NCI-H146 treated with DMSO at 0.1 percent for 48 hours (cell line): ENCODE measurements around the gene EPHA8.

ENCODE experiments used
- DNase-seq: peaks from one replicate; lab custom pipeline; 2025; ENCODE audit not compliant: unreplicated experiment; lab: John Stamatoyannopoulos, UW

EPHA8 gene

DNA sequence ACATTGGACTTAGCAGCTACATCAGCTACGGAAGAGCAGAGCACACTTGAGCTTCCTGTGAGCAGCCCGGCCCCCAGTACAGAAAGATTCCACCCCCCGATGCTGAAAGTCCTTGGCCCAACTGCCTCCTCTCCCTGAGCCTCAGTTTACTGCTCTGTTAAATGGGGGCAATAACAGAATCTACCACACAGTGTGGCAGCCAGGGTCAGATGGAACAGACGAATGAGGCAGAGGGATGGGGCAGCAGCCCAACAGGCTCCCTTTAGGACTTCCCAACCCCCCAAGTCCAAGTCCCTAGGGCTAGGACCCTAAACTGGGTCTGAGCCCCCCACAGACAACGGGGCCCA, 50.3 kb downstream of the EPHA8 start:
- no peak for DNase-seq

GRCh38 chr1:22613951-22614350, 50.7 kb downstream of the EPHA8 start:
- DNase-seq, result no peak

GRCh38 chr1:22615886-22616285, 52.6 kb downstream of the EPHA8 start:
- DNase-seq, result no peak

- DNase-seq, result no peak
These were observed 53.3 kb downstream of the EPHA8 start for GRCh38 chr1:22616571-22616970.

GRCh38 chr1:22618056-22618455, 54.8 kb downstream of the EPHA8 start:
- DNase-seq, result no peak

- no peak for DNase-seq
These were observed 56.0 kb downstream of the EPHA8 start for GRCh38 chr1:22619252-22619651.

DNA sequence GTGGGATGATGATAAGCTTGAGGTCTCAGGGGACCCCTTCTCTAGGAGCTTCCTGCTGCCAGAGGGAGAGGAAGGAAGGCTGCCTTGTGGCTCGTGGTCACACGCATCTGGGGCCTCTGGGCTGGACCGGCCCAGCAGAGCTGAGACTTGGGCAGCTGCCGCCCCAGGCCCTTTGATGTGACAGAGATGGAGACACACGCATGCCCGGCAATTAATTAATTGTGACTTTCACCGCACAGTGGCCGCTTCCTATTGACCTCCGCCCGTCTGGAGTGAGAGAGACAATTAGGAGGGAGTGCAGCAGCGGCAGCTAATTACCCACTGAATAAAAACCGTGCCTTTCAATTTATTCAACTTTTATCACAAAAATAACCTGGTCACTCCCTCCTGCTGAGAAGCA, 56.5 kb downstream of the EPHA8 start:
- DNase-seq, result peak; percentile 43

DNA sequence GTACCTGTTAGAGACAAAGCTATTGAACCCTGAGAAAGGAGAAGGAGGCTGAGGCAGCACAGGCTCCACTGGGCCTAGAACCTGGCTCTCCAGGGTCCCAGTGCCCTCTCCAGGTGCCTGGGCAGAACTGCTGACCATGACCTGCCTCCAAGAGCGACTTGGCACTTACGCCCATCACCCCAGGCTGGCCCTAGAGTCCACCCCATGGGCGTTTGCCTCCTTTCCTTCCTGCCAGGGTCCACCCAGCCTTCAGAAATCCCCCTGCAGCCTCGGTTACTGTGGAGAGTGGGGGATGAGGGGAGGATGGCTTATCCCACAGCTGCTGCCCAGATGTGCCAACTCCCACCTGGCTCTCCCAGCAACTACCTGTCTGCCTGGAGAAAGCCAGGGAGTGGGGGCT, 58.5 kb downstream of the EPHA8 start:
- DNase-seq, result no peak

GRCh38 chr1:22625262-22625925, 62.1 kb downstream of the EPHA8 start:
- DNase-seq, result no peak

DNA sequence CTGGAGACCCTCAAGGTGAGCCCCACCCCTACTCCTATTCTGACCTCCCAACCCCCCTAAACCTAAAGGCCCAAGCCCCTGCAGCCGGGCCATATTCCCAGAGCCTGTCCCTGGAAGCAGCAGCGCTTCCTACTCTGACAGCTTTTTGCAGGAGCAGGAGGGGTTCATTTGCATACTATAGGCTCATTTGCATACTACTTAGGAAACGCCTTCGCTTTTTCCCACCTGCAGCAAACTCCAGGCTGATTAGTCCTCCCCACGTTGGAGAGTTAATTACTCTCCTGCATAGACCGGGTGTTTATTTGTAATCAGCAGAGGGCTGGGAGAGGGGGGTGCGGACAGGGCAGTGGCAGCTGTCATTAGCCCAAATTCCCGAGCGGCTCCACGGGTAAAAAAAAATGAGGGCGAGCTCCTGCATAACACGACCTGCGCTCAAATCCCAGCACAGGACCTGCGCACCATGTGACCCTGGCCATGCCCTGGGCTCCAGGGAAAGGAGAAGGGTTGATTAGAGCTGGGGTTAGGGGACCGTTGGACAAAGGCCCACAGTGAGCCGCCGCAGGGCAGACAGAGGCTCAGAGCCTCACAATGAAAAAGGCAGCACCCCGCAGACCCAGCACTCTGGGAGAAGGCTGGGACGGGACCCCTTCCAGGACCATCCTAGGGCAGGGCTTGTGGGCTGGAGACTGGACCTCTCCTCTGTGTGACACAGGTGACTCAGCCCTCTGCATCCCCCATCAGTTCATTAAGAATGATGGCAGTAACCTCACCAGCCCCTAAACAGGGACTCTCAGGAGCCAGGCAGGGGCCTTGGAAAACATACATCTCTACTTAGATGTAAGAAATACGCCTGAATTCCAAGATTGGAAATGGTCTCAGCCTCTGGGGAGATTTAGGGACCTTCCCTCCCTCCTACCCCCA, 63.2 kb downstream of the EPHA8 start:
- DNase-seq, result no peak

- DNase-seq, result no peak
These were observed 64.0 kb downstream of the EPHA8 start for GRCh38 chr1:22627331-22627730.

DNA sequence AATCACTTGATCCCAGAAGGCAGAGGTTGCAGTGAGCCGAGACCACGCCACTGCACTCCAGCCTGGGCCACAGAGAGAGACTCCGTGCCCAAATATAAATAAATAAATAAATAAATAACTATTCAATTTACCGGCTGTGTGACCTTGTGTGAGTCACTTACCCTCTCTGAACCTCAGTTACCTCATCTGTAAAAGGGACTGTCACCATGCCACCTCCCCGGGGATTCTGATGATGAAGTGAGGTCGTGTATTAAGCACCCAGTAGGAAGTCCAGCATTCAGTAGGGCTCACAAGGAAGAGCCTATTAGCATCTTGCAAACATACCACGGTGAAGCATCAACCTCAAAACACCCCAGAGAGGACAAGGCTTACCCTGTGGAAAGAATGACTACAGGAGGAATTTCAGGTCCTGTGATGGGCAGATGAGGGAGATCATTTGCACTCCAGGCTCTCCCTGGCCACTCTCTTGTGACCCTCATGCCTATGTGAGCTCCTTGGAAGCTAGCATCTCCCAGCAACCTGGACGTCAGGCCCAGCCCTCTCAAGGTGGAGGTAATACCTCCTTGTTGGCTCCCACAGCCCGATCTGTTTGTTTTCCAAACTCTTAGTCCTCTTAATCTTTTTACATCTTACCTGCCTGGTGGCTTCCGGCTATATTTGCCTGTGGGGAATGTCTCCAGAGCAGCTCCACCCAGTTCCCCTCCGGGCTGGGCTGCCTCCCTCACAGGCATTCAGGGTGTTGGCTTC, 65.6 kb downstream of the EPHA8 start:
- no peak for DNase-seq

DNA sequence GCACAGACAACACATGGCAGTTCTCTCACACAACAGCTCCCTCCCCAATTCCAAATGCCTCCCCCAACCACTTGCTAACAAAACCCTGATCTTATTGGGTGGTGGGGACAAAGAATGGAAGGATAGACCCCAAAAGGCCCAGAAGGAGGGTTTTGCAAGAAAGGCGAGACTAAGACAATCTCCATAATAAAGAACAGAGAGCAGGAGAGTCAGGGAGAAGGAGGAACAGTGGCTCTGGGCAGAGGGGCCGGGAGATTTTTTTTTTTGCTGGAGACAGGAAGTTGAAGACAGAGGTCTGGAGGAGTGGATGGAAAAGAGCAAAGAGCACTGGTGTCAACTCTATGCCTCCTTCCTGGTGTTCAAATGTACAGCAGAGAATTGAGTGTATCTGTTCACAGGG, 66.6 kb downstream of the EPHA8 start:
- no peak for DNase-seq

DNA sequence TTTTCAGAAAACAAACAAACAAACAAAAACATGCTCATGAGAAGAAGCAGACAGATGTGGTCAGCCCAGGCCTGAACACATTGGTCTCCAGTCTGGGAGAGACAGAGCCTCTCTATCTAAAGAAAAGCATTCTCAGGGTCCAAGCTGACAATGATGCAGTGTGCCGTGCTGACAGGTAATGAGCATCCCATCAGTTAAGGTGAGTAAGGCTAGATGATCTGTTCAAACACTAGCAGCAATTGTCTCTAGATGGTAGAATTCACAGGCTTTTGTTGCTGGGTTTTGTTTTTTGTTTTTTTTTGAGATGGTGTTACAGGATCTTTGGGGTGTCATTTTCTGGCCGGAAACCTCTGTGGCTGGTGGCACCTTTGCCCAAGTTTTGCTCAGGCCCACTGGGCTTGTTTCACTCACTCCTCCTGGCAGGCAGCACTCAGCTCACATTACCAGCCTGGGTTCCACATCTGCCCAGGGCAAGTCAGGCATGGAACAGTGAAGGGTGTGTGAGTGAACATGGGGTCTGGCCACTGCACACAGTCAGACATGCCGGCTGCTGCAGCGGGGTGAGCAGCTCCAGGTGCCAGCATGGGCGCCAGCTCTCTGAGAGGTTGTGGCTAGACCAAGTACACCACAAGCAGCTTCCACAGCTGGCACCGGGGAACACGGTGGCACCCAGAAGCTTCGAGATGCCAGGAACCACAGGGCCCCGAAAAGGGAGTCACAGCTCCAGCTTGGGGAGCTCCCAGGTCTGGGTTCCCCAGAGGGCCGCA, 70.6 kb downstream of the EPHA8 start:
- DNase-seq, result no peak

DNA sequence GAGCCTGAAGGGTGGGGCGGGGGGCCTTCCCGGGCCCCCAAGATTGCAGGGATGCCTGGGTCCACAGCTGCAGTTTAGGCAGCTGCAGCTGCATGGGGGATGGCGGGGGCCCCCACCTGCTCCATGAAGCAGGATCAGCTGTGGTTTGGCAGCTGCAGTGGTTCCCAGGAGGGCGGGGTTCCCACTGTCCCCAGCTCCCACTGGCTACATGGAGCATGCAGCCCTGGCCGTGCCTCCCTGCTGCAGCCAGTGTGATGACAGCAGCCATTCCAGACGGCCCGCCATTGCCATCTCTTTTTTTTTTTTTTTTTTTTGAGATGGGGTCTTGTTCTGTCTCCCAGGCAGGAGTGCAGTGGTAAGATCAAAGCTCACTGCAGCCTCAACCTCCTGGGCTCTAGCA, 72.1 kb downstream of the EPHA8 start:
- DNase-seq, result no peak

GRCh38 chr1:22636353-22636752, 73.1 kb downstream of the EPHA8 start, which contains the start of gene C1QA:
Gene C1QA, plus strand, starts transcription at chr1:22636628. Its CDS starts 989 bp downstream, at chr1:22637617.
- DNase-seq, result no peak

- DNase-seq, result peak; percentile 27
These were observed 73.6 kb downstream of the EPHA8 start for GRCh38 chr1:22636927-22637326.

- DNase-seq, result no peak
These were observed 74.7 kb downstream of the EPHA8 start for GRCh38 chr1:22637907-22638445.

GRCh38 chr1:22638476-22639234, 75.4 kb downstream of the EPHA8 start:
- DNase-seq, result no peak

DNA sequence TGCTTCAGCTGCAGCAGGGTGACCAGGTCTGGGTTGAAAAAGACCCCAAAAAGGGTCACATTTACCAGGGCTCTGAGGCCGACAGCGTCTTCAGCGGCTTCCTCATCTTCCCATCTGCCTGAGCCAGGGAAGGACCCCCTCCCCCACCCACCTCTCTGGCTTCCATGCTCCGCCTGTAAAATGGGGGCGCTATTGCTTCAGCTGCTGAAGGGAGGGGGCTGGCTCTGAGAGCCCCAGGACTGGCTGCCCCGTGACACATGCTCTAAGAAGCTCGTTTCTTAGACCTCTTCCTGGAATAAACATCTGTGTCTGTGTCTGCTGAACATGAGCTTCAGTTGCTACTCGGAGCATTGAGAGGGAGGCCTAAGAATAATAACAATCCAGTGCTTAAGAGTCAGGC, 76.0 kb downstream of the EPHA8 start:
- DNase-seq, result no peak
